Measurements from ENCODE around the gene MRPL21.

MRPL21 gene

DNA sequence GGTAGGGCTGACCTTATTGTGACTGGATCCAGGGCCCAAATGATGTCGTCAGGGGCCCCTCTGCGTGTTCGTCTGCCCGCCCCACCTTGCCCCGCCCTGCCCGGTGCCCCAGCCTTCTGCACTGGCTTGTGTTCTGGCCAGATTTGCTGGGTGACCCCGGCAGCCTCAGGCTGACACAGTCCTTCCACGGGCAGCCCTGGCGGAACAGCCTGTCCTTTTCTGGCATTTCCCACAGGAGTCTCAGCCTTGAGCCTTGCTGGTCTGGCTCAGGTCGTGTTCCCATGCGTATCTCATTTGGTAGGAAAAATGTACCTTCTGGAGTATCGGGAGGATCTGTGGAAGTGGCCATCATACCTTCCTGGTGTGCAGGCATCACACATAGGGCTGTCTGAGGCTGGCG lies 31.0 kb upstream of the MRPL21 start:
- no peak for DNase-seq

DNA sequence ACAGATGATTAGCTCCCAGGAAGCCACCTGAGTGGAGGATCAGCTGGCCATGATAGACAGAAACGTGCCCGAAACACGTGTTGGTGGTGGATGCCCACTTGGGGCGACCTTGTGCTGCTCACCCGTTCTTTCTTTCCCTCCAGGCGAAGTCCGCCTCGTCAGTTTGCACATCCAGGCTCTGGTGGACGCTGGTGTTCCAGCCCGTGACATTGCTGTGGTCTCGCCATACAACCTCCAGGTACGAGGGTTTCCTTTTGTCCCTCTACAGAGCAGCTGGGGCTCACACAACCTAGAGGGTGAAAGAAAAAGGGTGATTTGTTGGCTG lies 30.7 kb upstream of the MRPL21 start:
- DNase-seq, result no peak

DNA sequence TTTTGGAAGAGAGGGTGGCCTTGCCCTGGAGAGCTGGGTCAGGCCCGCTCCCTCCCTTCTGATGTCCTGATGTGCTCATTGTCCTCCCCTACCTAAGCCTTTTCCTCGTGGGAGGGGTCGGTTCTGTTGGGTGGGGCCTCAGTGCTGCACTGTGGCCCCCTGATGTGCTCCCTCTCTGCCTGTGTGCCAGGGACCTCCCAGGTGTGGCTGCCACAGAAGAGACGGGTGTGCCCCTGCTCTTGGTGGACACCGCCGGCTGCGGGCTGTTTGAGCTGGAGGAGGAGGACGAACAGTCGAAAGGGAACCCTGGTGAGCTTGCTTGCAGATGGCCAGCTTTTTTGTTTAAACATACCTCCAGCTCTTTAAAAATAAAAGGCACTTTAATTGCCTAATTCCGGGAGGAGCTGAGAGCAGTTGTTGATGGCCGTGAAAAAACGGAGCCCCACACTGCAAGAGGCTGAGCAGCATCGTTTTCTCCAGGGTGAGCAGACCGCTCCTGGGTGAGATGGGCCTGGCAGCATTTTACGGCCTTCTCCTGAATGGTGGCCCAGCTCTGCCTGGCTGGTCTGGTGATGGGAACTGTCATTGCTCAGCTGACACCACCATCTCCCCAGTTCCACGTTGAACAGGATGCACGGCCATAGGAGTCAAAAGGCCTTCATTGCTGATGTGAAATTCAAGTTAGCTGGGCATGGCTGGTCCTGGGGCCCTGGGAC lies 30.1 kb upstream of the MRPL21 start:
- no peak for DNase-seq

DNA sequence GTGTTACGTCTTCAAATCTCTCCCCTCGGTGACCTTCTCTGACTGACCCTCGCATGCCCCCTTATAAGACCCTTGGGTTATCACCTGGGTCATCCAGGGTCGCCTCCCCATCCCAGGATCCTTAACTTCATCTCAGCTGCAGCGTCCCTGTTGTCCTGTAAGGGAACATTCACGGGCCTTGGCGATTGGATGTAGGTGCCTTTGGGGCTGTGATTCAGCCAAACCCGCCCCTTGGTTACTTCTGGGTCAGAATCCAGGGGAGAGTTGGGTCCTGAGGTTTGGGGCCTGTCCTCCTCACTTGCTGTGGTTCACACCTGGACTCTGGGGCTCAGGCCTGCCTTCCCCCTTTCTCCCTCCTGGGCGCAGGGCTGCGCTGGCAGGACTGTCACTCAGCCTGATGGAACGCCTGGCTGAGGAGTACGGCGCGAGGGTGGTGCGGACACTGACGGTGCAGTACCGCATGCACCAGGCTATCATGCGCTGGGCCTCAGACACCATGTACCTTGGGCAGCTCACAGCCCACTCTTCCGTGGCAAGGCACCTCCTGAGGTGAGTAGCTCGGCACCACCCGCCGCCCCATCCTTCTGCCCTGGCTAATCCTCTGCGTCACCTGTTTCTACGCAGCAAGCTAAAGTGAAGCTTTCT lies 29.4 kb upstream of the MRPL21 start:
- no peak for DNase-seq

- DNase-seq, result no peak
These were observed 28.7 kb upstream of the MRPL21 start for GRCh38 chr11:68932358-68932757.

DNA sequence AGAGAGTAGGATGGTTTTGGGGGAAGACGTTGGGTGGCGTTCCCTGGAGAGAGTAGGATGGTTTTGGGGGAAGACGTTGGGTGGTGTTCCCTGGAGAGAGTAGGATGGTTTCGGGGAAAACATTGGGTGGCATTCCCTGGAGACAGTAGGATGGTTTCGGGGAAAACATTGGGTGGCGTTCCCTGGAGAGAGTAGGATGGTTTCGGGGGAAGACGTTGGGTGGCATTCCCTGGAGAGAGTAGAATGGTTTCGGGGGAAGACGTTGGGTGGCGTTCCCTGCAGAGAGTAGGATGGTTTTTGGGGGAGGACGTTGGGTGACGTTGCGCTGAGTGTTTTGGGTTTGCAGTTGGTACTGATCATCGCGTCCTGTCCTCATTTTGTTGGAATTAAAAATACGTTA lies 28.3 kb upstream of the MRPL21 start:
- DNase-seq, result no peak

DNA sequence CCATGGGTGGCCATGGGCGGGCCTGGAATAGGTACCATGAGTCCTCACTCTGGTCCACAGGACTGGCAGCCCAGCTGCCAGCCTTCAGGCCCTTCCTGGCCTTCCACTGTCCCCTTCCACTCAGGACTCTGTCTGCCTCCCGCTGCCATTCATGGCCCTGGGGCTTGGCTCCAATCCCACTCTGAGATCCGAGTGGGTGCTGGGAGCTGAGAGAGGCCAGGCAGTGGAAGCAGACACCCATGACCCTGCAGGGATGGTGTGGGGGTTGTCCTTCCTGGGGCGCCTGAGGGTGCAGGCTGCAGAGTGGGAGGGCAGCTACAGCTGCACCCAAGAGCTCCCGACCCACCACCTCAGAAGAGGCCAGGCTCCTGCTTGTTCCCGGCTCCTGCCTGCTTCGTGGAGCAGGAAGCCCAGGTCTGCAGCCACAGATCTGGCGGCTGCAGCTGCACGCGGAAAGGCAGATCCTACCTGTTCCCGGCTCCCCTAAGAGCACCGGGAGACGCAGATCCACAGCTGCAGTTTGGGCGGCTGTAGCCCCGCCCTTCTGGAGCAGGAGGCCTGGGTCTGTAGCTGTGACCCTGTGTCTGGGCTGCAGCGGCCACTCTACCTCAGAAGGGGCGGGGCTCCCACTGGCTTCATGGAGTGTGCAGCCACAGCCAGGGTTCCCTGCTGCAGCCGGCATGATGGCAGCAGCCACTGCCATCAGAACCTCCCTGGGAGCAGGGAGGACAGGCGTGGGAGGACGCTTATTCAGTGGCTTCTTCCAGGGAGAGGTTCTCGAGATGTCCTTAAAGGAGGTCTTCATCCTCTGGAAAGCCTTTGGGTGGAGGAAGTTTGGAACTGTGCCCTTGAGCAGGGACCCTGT lies 27.6 kb upstream of the MRPL21 start:
- no peak for DNase-seq

- no peak for DNase-seq
These were observed 26.3 kb upstream of the MRPL21 start for GRCh38 chr11:68929706-68930570.

- no peak for DNase-seq
These were observed 25.5 kb upstream of the MRPL21 start for GRCh38 chr11:68929135-68929534.

- no peak for DNase-seq
These were observed 24.7 kb upstream of the MRPL21 start for GRCh38 chr11:68928136-68928880.

DNA sequence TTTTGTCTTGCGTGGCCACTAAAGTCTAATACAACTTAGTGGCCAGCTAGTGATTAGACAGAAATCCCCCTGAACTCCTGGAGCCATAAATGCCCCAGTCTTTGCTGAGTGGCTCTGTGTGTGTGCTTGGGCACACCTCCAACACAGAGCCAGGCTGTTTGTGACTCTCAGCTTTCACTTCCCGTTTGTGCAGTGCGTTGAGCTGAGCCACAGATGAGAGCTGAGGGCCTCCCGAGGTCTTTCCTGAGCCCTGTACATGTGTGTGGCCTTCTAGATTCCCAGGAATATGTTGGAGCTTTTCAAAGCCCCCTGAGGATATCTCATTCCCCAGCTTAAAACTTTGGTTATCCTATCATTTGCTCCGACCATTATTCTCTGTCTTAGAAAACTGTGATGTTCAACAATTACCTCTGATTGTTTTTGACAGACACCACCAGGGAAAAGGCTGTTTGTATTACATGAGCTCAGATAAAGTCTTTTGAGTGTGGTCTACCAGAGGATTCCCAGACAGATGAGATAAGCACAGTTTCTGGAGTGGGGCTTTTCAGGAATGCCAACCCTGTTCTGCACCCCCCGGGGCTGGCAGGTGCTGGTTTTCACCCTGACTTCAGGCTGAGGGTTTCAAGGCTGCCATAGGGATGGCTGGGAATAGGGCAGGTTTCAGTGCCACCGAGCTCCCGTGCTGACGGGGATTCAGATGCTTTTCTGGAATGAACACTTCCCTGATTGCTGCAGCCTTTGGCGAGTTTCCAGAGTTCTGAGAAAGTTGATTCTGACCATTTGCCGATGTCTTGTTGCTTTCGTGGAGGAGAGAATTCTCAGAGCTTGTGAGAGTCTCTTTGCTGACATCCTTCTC lies 23.9 kb upstream of the MRPL21 start:
- no peak for DNase-seq

GRCh38 chr11:68925611-68926010 lies 22.0 kb upstream of the MRPL21 start:
- DNase-seq, result no peak

DNA sequence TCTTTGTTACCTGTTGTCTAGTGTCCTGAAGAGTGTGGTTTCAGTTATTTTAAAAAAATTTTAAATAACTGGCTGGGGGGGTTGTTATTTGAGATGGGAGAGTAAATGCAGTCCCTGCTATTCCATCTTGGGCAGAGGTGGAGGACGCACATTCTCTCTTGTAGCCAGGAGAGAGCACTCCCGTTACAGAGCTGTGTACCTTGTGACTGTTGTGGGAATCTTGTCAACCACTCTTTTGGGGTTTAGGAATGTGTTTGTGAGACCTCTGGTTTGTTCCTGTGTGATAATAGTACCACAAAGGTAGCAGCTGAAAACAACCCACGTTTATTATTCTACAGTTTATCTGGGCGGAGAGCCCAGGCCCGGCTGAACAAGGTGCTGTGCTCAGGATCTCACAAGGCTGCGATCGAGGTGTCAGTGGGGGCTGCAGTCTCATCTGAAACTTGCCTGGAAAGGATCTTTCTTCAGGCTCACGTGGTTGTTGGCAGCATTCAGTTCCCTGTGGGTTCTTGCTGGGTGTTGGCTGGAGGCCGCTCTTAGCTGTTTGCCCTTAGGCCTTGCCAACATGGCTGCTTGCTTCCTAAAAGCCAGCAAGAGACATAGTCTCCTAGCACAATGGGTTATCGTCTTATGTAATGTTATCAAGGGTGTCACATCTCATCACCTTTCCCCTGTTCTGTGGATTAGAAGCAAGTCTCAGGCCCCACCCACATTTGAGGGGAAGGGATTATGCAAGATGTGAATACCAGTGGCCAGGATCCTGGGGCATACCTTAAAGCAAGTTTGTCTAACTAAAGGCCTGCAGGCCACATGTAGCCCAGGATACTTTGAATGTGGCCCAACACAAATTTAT lies 20.7 kb upstream of the MRPL21 start:
- DNase-seq, result no peak

GRCh38 chr11:68923614-68924013 lies 20.0 kb upstream of the MRPL21 start:
- no peak for DNase-seq

DNA sequence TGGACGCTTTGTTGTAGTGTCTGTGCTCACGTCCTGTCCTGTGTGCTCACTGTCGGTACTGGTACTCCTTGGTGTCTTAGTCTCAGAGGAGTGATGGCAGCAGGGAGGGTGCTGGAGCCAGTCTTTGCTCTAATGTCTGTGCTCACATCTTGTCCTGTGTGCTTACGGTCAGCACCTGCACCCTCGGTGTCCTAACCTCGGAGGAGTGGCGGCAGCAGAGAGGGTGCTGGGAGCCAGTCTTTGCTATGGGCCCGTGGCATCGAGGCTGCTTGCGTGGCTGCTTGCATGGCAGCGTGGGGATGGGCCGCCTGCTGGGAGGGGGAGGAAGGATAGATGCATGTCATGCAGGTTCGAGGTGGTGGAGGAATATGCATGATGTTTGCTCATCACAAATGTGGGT lies 12.8 kb upstream of the MRPL21 start:
- no peak for DNase-seq

DNA sequence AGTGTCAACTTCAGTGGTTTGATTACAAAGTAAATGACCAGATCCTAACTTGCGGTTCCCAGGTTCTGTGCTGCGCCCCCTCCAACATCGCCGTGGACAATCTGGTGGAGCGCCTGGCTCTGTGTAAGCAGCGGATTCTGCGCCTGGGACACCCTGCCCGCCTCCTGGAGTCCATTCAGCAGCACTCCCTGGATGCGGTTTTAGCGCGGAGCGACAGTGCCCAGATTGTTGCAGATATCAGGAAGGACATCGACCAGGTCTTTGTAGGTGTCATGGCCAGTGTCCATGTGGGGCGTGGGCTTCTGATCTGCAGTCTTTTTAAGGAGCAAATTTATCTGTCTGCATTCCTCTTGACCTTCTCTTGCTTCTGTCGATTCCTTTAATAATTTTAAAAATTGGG lies 11.1 kb upstream of the MRPL21 start:
- no peak for DNase-seq

GRCh38 chr11:68913188-68913587 lies 9.6 kb upstream of the MRPL21 start:
- no peak for DNase-seq

GRCh38 chr11:68912254-68912653 lies 8.6 kb upstream of the MRPL21 start:
- no peak for DNase-seq

- DNase-seq, result no peak
These were observed 8.1 kb upstream of the MRPL21 start for GRCh38 chr11:68911731-68912130.

DNA sequence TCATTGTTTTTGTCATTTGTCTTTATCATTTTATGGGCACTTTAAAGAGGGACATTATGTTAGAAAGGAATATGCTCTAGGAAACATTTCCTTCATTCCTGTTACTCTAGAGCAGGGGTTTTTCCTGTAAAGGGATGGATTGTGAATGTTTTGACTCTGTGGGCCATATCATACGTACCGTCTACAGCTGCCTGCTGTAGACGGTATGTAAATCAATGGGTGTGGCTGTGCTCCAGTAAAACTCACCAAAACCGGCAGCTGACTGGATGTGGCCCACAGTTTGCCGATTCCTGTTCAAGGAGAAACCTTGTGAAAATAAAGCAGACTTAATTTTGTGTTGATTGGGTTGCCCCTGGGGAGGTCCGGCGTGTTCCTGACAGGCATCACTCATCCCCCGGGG lies 7.3 kb upstream of the MRPL21 start:
- DNase-seq, result no peak

Measured in kidney glomerular epithelial cell (primary cell).